Chondrocyte (in vitro differentiated cells): ENCODE data around the gene GCH1. TPM values are rescaled to one million over a fixed set of nuclear protein-coding genes. Genes with fewer than 3 reads are reported as not detected.

Experiments used
- DNase-seq: peaks from one replicate; pipeline ENCODE4 v3.0.0; 2021; ENCODE audit warnings: mixed read lengths, low spot score
- H3K27ac Mint-ChIP-seq: one replicate; pipeline ENCODE4 v1.8.0; 2021; ENCODE audit warnings: mild to moderate bottlenecking, moderate library complexity, mixed read lengths; ENCODE audit not compliant: unreplicated experiment
- H3K27me3 Mint-ChIP-seq: 2 replicates; pipeline ENCODE4 v1.8.0; 2021; ENCODE audit warnings: low read depth, mixed read lengths
- H3K36me3 Mint-ChIP-seq: 2 replicates; pipeline ENCODE4 v1.8.0; 2021; ENCODE audit warnings: low read depth, mixed read lengths
- H3K4me1 Mint-ChIP-seq: 2 replicates; pipeline ENCODE4 v1.8.0; 2021; ENCODE audit warnings: low read depth, mild to moderate bottlenecking, mixed read lengths
- H3K4me3 Mint-ChIP-seq: one replicate; pipeline ENCODE4 v1.8.0; 2021; ENCODE audit warnings: mild to moderate bottlenecking, moderate library complexity, mixed read lengths; ENCODE audit not compliant: unreplicated experiment
- H3K9me3 Mint-ChIP-seq: 2 replicates; pipeline ENCODE4 v1.8.0; 2021; ENCODE audit warnings: low read depth, mixed read lengths
- total RNA-seq: library from RNA; stranded (reverse); gene quantifications from 3 replicates; pipeline ENCODE4 v1.2.1, GENCODE V29; 2021
- TF ChIP-seq, protein P1 (sequence below): fragments of 200-600 bp; sonication (generic); IDR thresholded peaks from 2 replicates; pipeline ENCODE4 v1.5.0; 2021; ENCODE audit warnings: antibody characterized with exemption, mild to moderate bottlenecking, moderate library complexity

The GCH1 gene
- total RNA-seq, 1 donor from 2014 or later: 0.95 TPM

DNA sequence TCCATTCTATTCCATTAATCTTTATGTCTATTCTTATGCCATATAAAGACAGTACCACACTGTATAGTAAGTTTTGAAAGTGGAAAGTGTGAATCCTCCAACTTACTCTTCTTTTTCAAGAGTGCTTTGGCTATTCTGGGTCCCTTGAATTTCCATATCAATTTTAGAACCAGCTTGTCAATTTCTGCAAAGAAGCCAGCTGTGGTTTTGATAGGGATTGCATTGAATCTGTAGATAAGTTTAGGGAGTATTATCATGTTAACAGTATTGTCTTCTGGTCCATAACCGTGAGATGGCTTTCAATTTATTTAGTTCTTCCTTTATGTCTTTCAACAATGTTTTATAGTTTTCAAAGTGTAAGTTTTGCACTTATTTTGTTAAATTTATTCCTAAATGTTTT, 34.2 kb upstream of the GCH1 start:
- Mint-ChIP-seq H3K4me1 (no peaks in the 10 kb centered on the region), H3K9me3 (no peaks in the 10 kb centered on the region), H3K4me3 (no peak overlapping the region), H3K27ac (no peak overlapping the region), H3K27me3 (no peaks in the 10 kb centered on the region), H3K36me3 (no peaks in the 10 kb centered on the region)
- TF ChIP-seq, protein P1, sequence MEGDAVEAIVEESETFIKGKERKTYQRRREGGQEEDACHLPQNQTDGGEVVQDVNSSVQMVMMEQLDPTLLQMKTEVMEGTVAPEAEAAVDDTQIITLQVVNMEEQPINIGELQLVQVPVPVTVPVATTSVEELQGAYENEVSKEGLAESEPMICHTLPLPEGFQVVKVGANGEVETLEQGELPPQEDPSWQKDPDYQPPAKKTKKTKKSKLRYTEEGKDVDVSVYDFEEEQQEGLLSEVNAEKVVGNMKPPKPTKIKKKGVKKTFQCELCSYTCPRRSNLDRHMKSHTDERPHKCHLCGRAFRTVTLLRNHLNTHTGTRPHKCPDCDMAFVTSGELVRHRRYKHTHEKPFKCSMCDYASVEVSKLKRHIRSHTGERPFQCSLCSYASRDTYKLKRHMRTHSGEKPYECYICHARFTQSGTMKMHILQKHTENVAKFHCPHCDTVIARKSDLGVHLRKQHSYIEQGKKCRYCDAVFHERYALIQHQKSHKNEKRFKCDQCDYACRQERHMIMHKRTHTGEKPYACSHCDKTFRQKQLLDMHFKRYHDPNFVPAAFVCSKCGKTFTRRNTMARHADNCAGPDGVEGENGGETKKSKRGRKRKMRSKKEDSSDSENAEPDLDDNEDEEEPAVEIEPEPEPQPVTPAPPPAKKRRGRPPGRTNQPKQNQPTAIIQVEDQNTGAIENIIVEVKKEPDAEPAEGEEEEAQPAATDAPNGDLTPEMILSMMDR: no peak
- DNase-seq: no peak

DNA sequence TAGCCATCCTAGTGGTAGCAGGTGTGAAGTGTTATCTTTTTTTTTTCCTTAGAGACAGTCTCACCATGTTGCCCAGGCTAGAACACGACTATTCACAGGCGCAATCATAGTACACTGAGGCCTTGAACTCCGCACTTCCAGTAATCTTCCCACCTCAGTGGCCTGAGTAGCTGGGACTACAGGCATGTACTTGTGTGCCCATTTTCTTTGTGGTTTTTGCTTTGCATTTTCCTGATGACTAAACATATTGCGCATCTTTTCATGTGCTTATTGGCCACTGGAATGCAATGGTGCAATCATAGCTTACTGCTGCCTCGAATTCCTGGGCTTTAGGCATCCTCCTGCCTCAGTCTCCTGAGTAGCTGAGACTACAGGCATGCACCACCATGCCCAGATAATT, 33.3 kb upstream of the GCH1 start:
- H3K27ac Mint-ChIP-seq: no peak overlapping the region
- H3K4me1 Mint-ChIP-seq: no peaks in the 10 kb centered on the region
- H3K36me3 Mint-ChIP-seq: no peaks in the 10 kb centered on the region
- no peaks in the 10 kb centered on the region for H3K27me3 Mint-ChIP-seq
- TF ChIP-seq, protein P1: no peak
- H3K4me3 Mint-ChIP-seq: no peak overlapping the region
- DNase-seq: no peak
- no peaks in the 10 kb centered on the region for H3K9me3 Mint-ChIP-seq

DNA sequence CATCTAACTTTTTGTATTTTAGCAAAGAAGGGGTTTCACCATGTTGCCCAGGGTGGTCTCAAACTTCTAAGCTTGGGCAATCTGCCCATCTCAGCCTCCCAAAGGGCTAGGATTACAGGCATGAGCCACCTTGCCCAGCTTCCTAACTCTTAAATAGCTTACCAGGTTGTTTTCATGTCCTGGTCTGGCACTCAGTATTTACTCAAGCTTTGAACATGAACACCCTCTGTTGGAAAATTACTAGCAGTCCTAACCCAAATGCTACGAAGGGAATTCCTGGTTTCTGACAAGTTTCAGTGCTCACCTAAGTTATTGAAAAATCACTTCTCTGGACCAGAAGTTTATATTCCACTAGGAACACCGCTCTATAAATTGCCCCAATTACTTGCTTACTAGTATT, 32.5 kb upstream of the GCH1 start:
- DNase-seq: no peak
- H3K9me3 Mint-ChIP-seq: no peaks in the 10 kb centered on the region
- H3K4me3 Mint-ChIP-seq: no peak overlapping the region
- no peaks in the 10 kb centered on the region for H3K36me3 Mint-ChIP-seq
- H3K27me3 Mint-ChIP-seq: no peaks in the 10 kb centered on the region
- H3K27ac Mint-ChIP-seq: no peak overlapping the region
- TF ChIP-seq, protein P1: no peak
- H3K4me1 Mint-ChIP-seq: no peaks in the 10 kb centered on the region

GRCh38 chr14:54933006-54933405, 30.4 kb upstream of the GCH1 start:
- Mint-ChIP-seq H3K4me3 (no peak overlapping the region), H3K4me1 (no peaks in the 10 kb centered on the region), H3K27me3 (no peaks in the 10 kb centered on the region), H3K36me3 (no peaks in the 10 kb centered on the region), H3K9me3 (no peaks in the 10 kb centered on the region), H3K27ac (no peak overlapping the region)
- TF ChIP-seq, protein P1: no peak
- no peak for DNase-seq

DNA sequence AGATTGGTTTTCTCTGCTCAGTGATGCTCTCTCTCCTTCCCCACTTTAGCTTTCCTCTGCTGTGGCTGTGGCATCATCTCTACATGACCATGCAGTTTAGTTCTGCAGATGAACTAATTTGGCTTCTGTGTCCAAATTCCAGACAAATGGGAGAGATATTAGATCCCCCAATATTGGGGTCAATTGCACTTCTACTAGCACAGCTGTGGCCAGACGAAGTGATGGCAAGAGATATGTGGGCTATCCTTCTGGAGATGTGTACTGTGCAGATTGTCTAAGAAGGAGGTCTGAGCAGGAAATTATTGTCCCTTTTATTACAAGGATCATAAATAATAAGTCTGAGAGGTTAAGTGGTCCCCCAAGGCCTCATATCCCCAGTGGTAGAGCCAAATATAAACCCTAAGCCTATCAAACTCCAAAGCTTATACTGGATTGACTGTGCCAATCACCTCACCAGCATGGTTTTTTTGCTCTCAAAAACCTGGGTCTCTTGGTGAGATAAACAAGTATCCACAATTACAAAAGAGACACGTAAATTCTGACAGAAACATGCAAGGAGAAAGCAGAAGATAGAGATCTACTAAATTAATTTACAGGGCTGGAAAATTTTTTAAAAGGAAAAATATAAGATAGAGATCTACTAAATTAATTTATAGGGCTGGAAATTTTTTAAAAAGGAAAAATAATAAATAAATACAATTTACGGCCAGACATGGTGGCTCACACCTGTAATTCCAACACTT, 29.1 kb upstream of the GCH1 start:
- Mint-ChIP-seq H3K27me3 (no peaks in the 10 kb centered on the region), H3K27ac (no peak overlapping the region), H3K4me1 (no peaks in the 10 kb centered on the region), H3K9me3 (no peaks in the 10 kb centered on the region), H3K36me3 (no peaks in the 10 kb centered on the region), H3K4me3 (no peak overlapping the region)
- DNase-seq: no peak
- TF ChIP-seq, protein P1: no peak
